Hematopoietic multipotent progenitor cell treated with erythropoietin and hydrocortisone succinate and interleukin-3 and kit ligand, for 17 days (in vitro differentiated cells): ENCODE measurements around the gene GOLGA6L6.
"Not testable (repeated sequence)": the region's sequence is repeated elsewhere in the genome, so short reads cannot be mapped to it uniquely, and the experiment has no call there.

ENCODE experiments used
- DNase-seq: peaks from one replicate; pipeline ENCODE4 v3.0.0-alpha.2; 2015; ENCODE audit warnings: low spot score

GOLGA6L6 gene

GRCh38 chr15:20541700-20542099 is at the start of gene GOLGA6L6:
TSS of gene GOLGA6L6 (minus strand) at chr15:20541800. CDS start at chr15:20541709, 91 bp downstream.
- not testable (repeated sequence) for DNase-seq

- DNase-seq: not testable (repeated sequence)
These were observed 48.5 kb upstream of the GOLGA6L6 start for GRCh38 chr15:20590069-20590468.

- DNase-seq: not testable (repeated sequence)
These were observed 45.2 kb upstream of the GOLGA6L6 start for GRCh38 chr15:20586821-20587220.

- not testable (repeated sequence) for DNase-seq
These were observed 41.1 kb upstream of the GOLGA6L6 start for GRCh38 chr15:20582726-20583115.

- DNase-seq: not testable (repeated sequence)
These were observed 40.6 kb upstream of the GOLGA6L6 start for GRCh38 chr15:20582109-20582725.

GRCh38 chr15:20581261-20582108 is 39.9 kb upstream of the GOLGA6L6 start:
- not testable (repeated sequence) for DNase-seq

GRCh38 chr15:20579662-20580061 is 38.1 kb upstream of the GOLGA6L6 start:
- not testable (repeated sequence) for DNase-seq

GRCh38 chr15:20551289-20551688 is 9.7 kb upstream of the GOLGA6L6 start:
- DNase-seq: not testable (repeated sequence)

- DNase-seq: not testable (repeated sequence)
These were observed 35.5 kb downstream of the GOLGA6L6 start for GRCh38 chr15:20505926-20506658.

GRCh38 chr15:20502839-20503238 is 38.8 kb downstream of the GOLGA6L6 start:
- DNase-seq: not testable (repeated sequence)

GRCh38 chr15:20501512-20502222 is 39.9 kb downstream of the GOLGA6L6 start:
- DNase-seq: not testable (repeated sequence)

GRCh38 chr15:20497781-20498180 is 43.8 kb downstream of the GOLGA6L6 start:
- not testable (repeated sequence) for DNase-seq

GRCh38 chr15:20493035-20493434 is 48.6 kb downstream of the GOLGA6L6 start:
- not testable (repeated sequence) for DNase-seq

GRCh38 chr15:20492598-20492997 is 49.0 kb downstream of the GOLGA6L6 start:
- DNase-seq: not testable (repeated sequence)

- DNase-seq: not testable (repeated sequence)
These were observed 52.3 kb downstream of the GOLGA6L6 start for GRCh38 chr15:20489320-20489719.
